Transverse colon (tissue), 3 donors: Measurements from ENCODE around the gene LIPK.

Experiments used
- CTCF ChIP-seq, 5 experiments: fragments of 200-600 bp in 3 of 5; fragments of 450-650 bp in 2 of 5; sonication (generic) in 3 of 5; IDR thresholded peaks; 1 replicate in 2 of 5; 2 replicates in 3 of 5; pipeline ENCODE4 v1.5.1; 2016 to 2017; ENCODE audit warnings: antibody characterized with exemption in 5 of 5, inconsistent platforms in 3 of 5, mild to moderate bottlenecking in 2 of 5, moderate library complexity in 1 of 5
- EP300 ChIP-seq: sonication (generic); formaldehyde crosslinking; IDR thresholded peaks from one replicate; pipeline ENCODE4 v1.6.1; 2017; ENCODE audit warnings: antibody characterized with exemption, low read depth

GRCh38 chr10:88705958-88706357 lies at the start of gene LIPK:
- no peak for TF ChIP-seq CTCF (IDR thresholded peaks at IDR 0.05)
- TF ChIP-seq EP300 = no peak
